Muscle layer of colon (tissue), 2 donors: ENCODE measurements around the gene RARA.

Source experiments
- H3K27ac ChIP-seq: one replicate; pipeline ENCODE4 v1.7.0; 2013; ENCODE audit warnings: low read depth, mild to moderate bottlenecking, low read length, moderate library complexity
- H3K27me3 ChIP-seq, 2 donors: one replicate each; pipeline ENCODE4 v1.7.0; 2013; ENCODE audit warnings: low read length in 2 of 2, mild to moderate bottlenecking in 2 of 2; ENCODE audit not compliant: insufficient read depth in 2 of 2, control insufficient read depth in 1 of 2
- H3K36me3 ChIP-seq: one replicate; pipeline ENCODE4 v1.7.0; 2013; ENCODE audit warnings: mild to moderate bottlenecking, low read length; ENCODE audit not compliant: insufficient read depth
- H3K4me1 ChIP-seq: one replicate; pipeline ENCODE4 v1.7.0; 2013; ENCODE audit warnings: mild to moderate bottlenecking, low read length; ENCODE audit not compliant: insufficient read depth
- H3K4me3 ChIP-seq, 2 donors: one replicate each; pipeline ENCODE4 v1.7.0; 2013; ENCODE audit warnings: low read length in 2 of 2, low read depth in 1 of 2, mild to moderate bottlenecking in 1 of 2, moderate library complexity in 1 of 2
- H3K9ac ChIP-seq: one replicate; pipeline ENCODE4 v1.7.0; 2013; ENCODE audit warnings: low read length
- H3K9me3 ChIP-seq: one replicate; pipeline ENCODE4 v1.7.0; 2013; ENCODE audit warnings: mild to moderate bottlenecking, low read length
- donor health status: abdominal sarcoma.
- donor health status: Adenocarcinoma of cecum.

The RARA gene

GRCh38 chr17:40399185-40399584, 90.2 kb downstream of the RARA start:
- Histone ChIP-seq H3K4me1 (peaks cover 4% of the 10 kb centered on the region), H3K27ac (no peak overlapping the region), H3K27me3 (no peaks in the 10 kb centered on the region), H3K9ac (no peak overlapping the region), H3K4me3 (no peak overlapping the region), H3K9me3 (no peaks in the 10 kb centered on the region), H3K36me3 (no peaks in the 10 kb centered on the region)

DNA sequence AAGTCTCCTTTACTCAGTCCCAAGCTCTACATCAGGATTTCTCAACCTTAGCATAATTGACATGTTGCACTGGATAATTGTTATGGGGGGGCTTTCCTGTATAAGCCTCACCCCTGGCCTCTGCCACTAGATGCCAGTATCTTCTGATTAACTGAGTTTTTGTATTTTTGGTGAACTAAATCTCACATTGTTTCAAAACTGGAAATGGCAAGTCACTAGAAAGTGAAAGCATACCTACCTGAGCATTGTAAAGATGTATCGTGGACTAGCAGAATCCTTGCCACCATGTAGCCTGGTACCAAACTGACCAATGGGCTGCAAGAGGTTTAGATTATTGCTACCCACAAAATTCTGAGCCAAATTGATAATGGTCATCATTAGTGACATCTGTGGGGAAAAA, 93.7 kb downstream of the RARA start:
- H3K9ac ChIP-seq, result no peak overlapping the region
- no peaks in the 10 kb centered on the region for H3K36me3 ChIP-seq
- peaks cover 4% of the 10 kb centered on the region for H3K4me1 ChIP-seq
- no peak overlapping the region for H3K27ac ChIP-seq
- H3K27me3 ChIP-seq, result no peaks in the 10 kb centered on the region
- H3K4me3 ChIP-seq, result no peak overlapping the region
- no peaks in the 10 kb centered on the region for H3K9me3 ChIP-seq

DNA sequence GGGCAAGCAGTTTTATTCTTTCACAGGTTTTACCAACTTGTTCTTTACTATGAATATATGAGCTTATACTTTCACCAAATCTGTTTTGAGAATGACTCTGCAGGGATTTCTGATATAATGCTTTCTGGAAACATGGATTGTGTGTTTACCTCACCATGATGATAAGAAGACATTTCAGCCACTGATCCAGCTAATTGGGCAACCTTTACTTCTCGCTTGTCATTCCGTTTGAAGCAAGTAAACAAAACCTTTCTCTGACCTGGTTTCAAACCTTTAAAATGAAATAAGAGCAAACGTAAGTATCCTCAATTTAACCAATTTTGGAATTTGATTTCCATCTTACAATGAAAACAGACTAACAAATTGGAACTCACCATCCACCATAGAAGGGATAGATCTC, 95.0 kb downstream of the RARA start:
- Histone ChIP-seq H3K27me3 (no peaks in the 10 kb centered on the region), H3K27ac (no peak overlapping the region), H3K9ac (no peak overlapping the region), H3K4me1 (peaks cover 4% of the 10 kb centered on the region), H3K4me3 (no peak overlapping the region), H3K9me3 (no peaks in the 10 kb centered on the region), H3K36me3 (no peaks in the 10 kb centered on the region)
